ENCODE results near the gene KANSL1.

GRCh38 chr17:46057366-46057765 lies 135.9 kb downstream of the KANSL1 start:
- TF ChIP-seq CTCF (IDR thresholded peaks at IDR 0.05) (no peak), POLR2A (IDR thresholded peaks at IDR 0.05) (no peak)
